Measurements from ENCODE around the gene PTPN4.

The PTPN4 gene

GRCh38 chr2:119841550-119841949 lies 81.8 kb downstream of the PTPN4 start:
- TF ChIP-seq ZNF70 (CRISPR knock-in tag; IDR thresholded peaks at IDR 0.05) = no peak
- TF ChIP-seq TSHZ2 (CRISPR knock-in tag; IDR thresholded peaks at IDR 0.05) = no peak
- TF ChIP-seq TOX (CRISPR knock-in tag; IDR thresholded peaks at IDR 0.05; ENCODE audit: borderline replicate concordance) = no peak
- no peak for TF ChIP-seq TCF4 (CRISPR knock-in tag; IDR thresholded peaks at IDR 0.05; ENCODE audit: borderline replicate concordance)
- TF ChIP-seq CSDC2 (CRISPR knock-in tag; IDR thresholded peaks at IDR 0.05) = no peak
- TF ChIP-seq SNAI2 (CRISPR knock-in tag; IDR thresholded peaks at IDR 0.05) = no peak
- no peak for TF ChIP-seq PPARA (CRISPR knock-in tag; IDR thresholded peaks at IDR 0.05; ENCODE audit: borderline replicate concordance)
- TF ChIP-seq OSR1 (CRISPR knock-in tag; IDR thresholded peaks at IDR 0.05) = no peak
- TF ChIP-seq ZFP3 (CRISPR knock-in tag; IDR thresholded peaks at IDR 0.05) = no peak
- no peak for TF ChIP-seq ZC3H10 (CRISPR knock-in tag; IDR thresholded peaks at IDR 0.05)
- no peak for TF ChIP-seq ISL1 (CRISPR knock-in tag; IDR thresholded peaks at IDR 0.05)
- no peak for TF ChIP-seq RARB (CRISPR knock-in tag; IDR thresholded peaks at IDR 0.05)
- TF ChIP-seq BACH2 (CRISPR knock-in tag; IDR thresholded peaks at IDR 0.05; ENCODE audit: borderline replicate concordance) = no peak
- no peak for ATAC-seq

GRCh38 chr2:119846021-119846420 lies 86.3 kb downstream of the PTPN4 start:
- no peak for TF ChIP-seq ESRRG (CRISPR knock-in tag; IDR thresholded peaks at IDR 0.05)
- TF ChIP-seq POU6F1 (CRISPR knock-in tag; IDR thresholded peaks at IDR 0.05; ENCODE audit: borderline replicate concordance, low read depth) = no peak
- TF ChIP-seq PATZ1 (CRISPR knock-in tag; IDR thresholded peaks at IDR 0.05; ENCODE audit: borderline replicate concordance) = no peak
- no peak for TF ChIP-seq SNAI2 (CRISPR knock-in tag; IDR thresholded peaks at IDR 0.05)
- no peak for TF ChIP-seq GLIS3 (CRISPR knock-in tag; IDR thresholded peaks at IDR 0.05)
- no peak for ATAC-seq

- no peak for ATAC-seq
- TF ChIP-seq OSR1 (CRISPR knock-in tag; IDR thresholded peaks at IDR 0.05) (no peak), TOX (CRISPR knock-in tag; IDR thresholded peaks at IDR 0.05; ENCODE audit: borderline replicate concordance) (no peak), CSRNP3 (CRISPR knock-in tag; IDR thresholded peaks at IDR 0.05) (no peak), ISL1 (CRISPR knock-in tag; IDR thresholded peaks at IDR 0.05) (no peak), ZNF565 (CRISPR knock-in tag; conservative IDR thresholded peaks at IDR 0.05; ENCODE audit: low read depth) (no peak), ZFP30 (CRISPR knock-in tag; IDR thresholded peaks at IDR 0.05) (no peak), TSHZ2 (CRISPR knock-in tag; IDR thresholded peaks at IDR 0.05) (no peak), RARB (CRISPR knock-in tag; IDR thresholded peaks at IDR 0.05) (no peak), CREB5 (CRISPR knock-in tag; IDR thresholded peaks at IDR 0.05; ENCODE audit: low read depth) (no peak), PPARA (CRISPR knock-in tag; IDR thresholded peaks at IDR 0.05; ENCODE audit: borderline replicate concordance) (no peak)
Measured at GRCh38 chr2:119849838-119850565, 90.3 kb downstream of the PTPN4 start.
